Thoracic aorta (tissue), 2 donors: ENCODE data around the gene MAP3K8. TPM values are rescaled to one million over a fixed set of nuclear protein-coding genes. Genes with fewer than 3 reads are reported as not detected.
"Not testable (repeated sequence)": the region's sequence is repeated elsewhere in the genome, so short reads cannot be mapped to it uniquely, and the experiment has no call there.

Experiments used
- ATAC-seq: fragments of 150-250 bp; one replicate; pipeline ENCODE4 v1.8.0; 2017; ENCODE audit warnings: low read depth; ENCODE audit not compliant: insufficient number of reproducible peaks, low FRiP score
- DNase-seq: peaks from one replicate; pipeline ENCODE4 v3.0.0-alpha.2; 2020; ENCODE audit warnings: low spot score
- H3K27ac ChIP-seq, 2 donors: fragments of 200-600 bp; sonication (generic); 1 replicate in 1 of 2; 2 replicates in 1 of 2; pipeline ENCODE4 v1.5.1; 2016; ENCODE audit warnings: mild to moderate bottlenecking in 2 of 2, moderate library complexity in 2 of 2
- H3K27me3 ChIP-seq: fragments of 200-600 bp; sonication (generic); replicated peaks from 2 replicates; pipeline ENCODE4 v1.6.0; 2016; ENCODE audit warnings: mild to moderate bottlenecking; ENCODE audit not compliant: insufficient read depth
- H3K36me3 ChIP-seq: fragments of 200-600 bp; sonication (generic); one replicate; pipeline ENCODE4 v1.5.1; 2016
- H3K4me1 ChIP-seq, 2 donors: fragments of 200-600 bp; sonication (generic); 1 replicate in 1 of 2; 2 replicates in 1 of 2; pipeline versions ENCODE4 v1.5.1 to v1.6.0; 2016; ENCODE audit warnings: low read depth in 2 of 2, mild to moderate bottlenecking in 1 of 2; ENCODE audit not compliant: control insufficient read depth in 1 of 2
- H3K4me3 ChIP-seq: fragments of 200-600 bp; sonication (generic); 2 replicates; pipeline ENCODE4 v1.5.1; 2016; ENCODE audit warnings: mild to moderate bottlenecking
- H3K9me3 ChIP-seq: fragments of 200-600 bp; sonication (generic); 2 replicates; pipeline ENCODE4 v1.5.1; 2016
- CTCF ChIP-seq: fragments of 200-600 bp; sonication (generic); IDR thresholded peaks from one replicate; pipeline ENCODE4 v1.5.1; 2019; ENCODE audit warnings: antibody characterized with exemption
- total RNA-seq, 2 donors: library from RNA; depleted of rRNA; stranded (reverse); fragments of >200 nt; gene quantifications; one replicate each; pipeline versions ENCODE4 v1.1.0 to v1.2.3, GENCODE V29; 2016

MAP3K8 gene
- total RNA-seq, 2 donors from 2014 or later: 63.4 to 64.3 TPM

- peaks cover 24 to 25% of the 10 kb centered on the region in 2 donors for H3K4me1 ChIP-seq
- DNase-seq (no peak), ATAC-seq (no peak)
- H3K36me3 ChIP-seq: no peaks in the 10 kb centered on the region
- H3K9me3 ChIP-seq: no peaks in the 10 kb centered on the region
- H3K27me3 ChIP-seq: no peaks in the 10 kb centered on the region
- no peak overlapping the region for H3K4me3 ChIP-seq
- TF ChIP-seq CTCF: no peak
- H3K27ac ChIP-seq: no peak overlapping the region
Observed at GRCh38 chr10:30420766-30421165, 13.2 kb upstream of the MAP3K8 start.

- no peaks in the 10 kb centered on the region for H3K36me3 ChIP-seq
- no peak overlapping the region for H3K4me3 ChIP-seq
- TF ChIP-seq CTCF: no peak
- no peaks in the 10 kb centered on the region for H3K27me3 ChIP-seq
- H3K4me1 ChIP-seq: peaks cover 24 to 25% of the 10 kb centered on the region in 2 donors
- H3K27ac ChIP-seq: peak overlapping the region; percentile 56 to 59
- no peaks in the 10 kb centered on the region for H3K9me3 ChIP-seq
- ATAC-seq (no peak), DNase-seq (no peak)
Observed at GRCh38 chr10:30422151-30422695, 11.8 kb upstream of the MAP3K8 start.

- Histone ChIP-seq H3K9me3 (no peaks in the 10 kb centered on the region), H3K4me3 (no peak overlapping the region), H3K27ac (peak overlapping the region; percentile 56 to 59), H3K27me3 (no peaks in the 10 kb centered on the region), H3K4me1 (peaks cover 24 to 25% of the 10 kb centered on the region in 2 donors), H3K36me3 (no peaks in the 10 kb centered on the region)
- TF ChIP-seq CTCF: no peak
- no peak for DNase-seq
- ATAC-seq: peak; percentile 46
Observed at GRCh38 chr10:30422981-30423654, 10.9 kb upstream of the MAP3K8 start.

- not testable (repeated sequence) for ATAC-seq, H3K36me3 ChIP-seq, DNase-seq, H3K4me3 ChIP-seq, H3K9me3 ChIP-seq, H3K27me3 ChIP-seq
- Histone ChIP-seq H3K4me1 (peaks cover 18 to 21% of the 10 kb centered on the region in 2 donors), H3K27ac (peak overlapping the region; percentile 56 to 59)
Observed at GRCh38 chr10:30423655-30424275, 10.2 kb upstream of the MAP3K8 start.

GRCh38 chr10:30425336-30426075 lies 8.5 kb upstream of the MAP3K8 start:
- no peak for TF ChIP-seq CTCF
- ATAC-seq (no peak), DNase-seq (no peak)
- H3K9me3 ChIP-seq: no peaks in the 10 kb centered on the region
- peaks cover 15 to 17% of the 10 kb centered on the region in 2 donors for H3K4me1 ChIP-seq
- H3K27ac ChIP-seq: no peak overlapping the region
- no peak overlapping the region for H3K4me3 ChIP-seq
- H3K36me3 ChIP-seq: no peaks in the 10 kb centered on the region
- H3K27me3 ChIP-seq: no peaks in the 10 kb centered on the region
